GM12878 (cell line): ENCODE measurements around the gene GPC3. TPM values are rescaled to one million over a fixed set of nuclear protein-coding genes. Genes with fewer than 3 reads are reported as not detected.

Experiments used
- ATAC-seq: fragments of 200-7000 bp; cut with Tn5 transposase; 3 replicates; pipeline ENCODE4 v1.9.1; 2020; ENCODE audit warnings: mild to moderate bottlenecking, moderate library complexity
- BruUV-seq: library from RNA; stranded (reverse); fragments of 400-500 nt; replicated peaks from 2 replicates; lab custom pipeline; 2021; lab: Mats Ljungman, UMichigan
- CTCF ChIA-PET: fragments of 300-600 bp; sonication (Branson Sonifier 250); formaldehyde crosslinking; extraction: SDS; loops from one replicate; lab custom pipeline; 2021; ENCODE audit warnings: inconsistent platforms; lab: Yijun Ruan, JAX
- POLR2A ChIA-PET: fragments of 350-600 bp; formaldehyde crosslinking; extraction: SDS; loops from one replicate; lab custom pipeline; 2021; ENCODE audit warnings: inconsistent platforms; lab: Charles Lee
- RAD21 ChIA-PET: fragments of 300-600 bp; sonication (Branson Sonifier 250); formaldehyde crosslinking; loops from one replicate; lab custom pipeline; 2023; ENCODE audit warnings: antibody characterized with exemption; ENCODE audit not compliant: unreplicated experiment; lab: Charles Lee
- SMC1A ChIA-PET: fragments of 300-600 bp; sonication (Branson Sonifier 250); formaldehyde crosslinking; loops from one replicate; lab custom pipeline; 2023; ENCODE audit not compliant: unreplicated experiment, uncharacterized antibody; lab: Charles Lee
- DNase-seq: peaks from one replicate; pipeline ENCODE4 v3.0.0-alpha.2; 2011; ENCODE audit warnings: low read depth, low spot score
- FAIRE-seq: peaks from 3 replicates; lab custom pipeline; 2011; peaks lifted over from hg19 to GRCh38; lab: Jason Lieb, UNC
- H2AFZ ChIP-seq: 2 replicates; pipeline ENCODE4 v1.6.0; 2011; ENCODE audit warnings: low read depth, low read length, control low read depth; ENCODE audit not compliant: control insufficient read depth
- H3K27ac ChIP-seq: 2 replicates; pipeline ENCODE4 v1.5.1; 2011; ENCODE audit warnings: control low read depth; ENCODE audit not compliant: control insufficient read depth, insufficient read depth
- H3K27me3 ChIP-seq, 2 experiments: replicated peaks in 1 of 2; 2 replicates each; pipeline versions ENCODE4 v1.6.0 to v1.6.1; 2011; ENCODE audit warnings: low read length in 1 of 2; ENCODE audit not compliant: control insufficient read depth in 2 of 2, insufficient read depth in 2 of 2
- H3K36me3 ChIP-seq, 2 experiments: 2 replicates each; pipeline ENCODE4 v1.5.1; 2011; ENCODE audit warnings: low read length in 1 of 2; ENCODE audit not compliant: control insufficient read depth in 2 of 2, insufficient read depth in 2 of 2
- H3K4me1 ChIP-seq: 2 replicates; pipeline ENCODE4 v1.6.1; 2011; ENCODE audit warnings: mild to moderate bottlenecking, low read length, moderate library complexity, mixed read lengths; ENCODE audit not compliant: control insufficient read depth, insufficient read depth
- H3K4me2 ChIP-seq: 2 replicates; pipeline ENCODE4 v1.6.0; 2011; ENCODE audit warnings: control low read depth; ENCODE audit not compliant: control insufficient read depth, insufficient read depth
- H3K4me3 ChIP-seq: fragments of 200-600 bp; sonication (generic); 2 replicates; pipeline ENCODE4 v1.5.1; 2016
- H3K79me2 ChIP-seq: 2 replicates; pipeline ENCODE4 v1.6.0; 2011; ENCODE audit warnings: low read length; ENCODE audit not compliant: control insufficient read depth, insufficient read depth
- H3K9ac ChIP-seq: 2 replicates; pipeline ENCODE4 v1.8.0; 2011; ENCODE audit warnings: low read length, control low read depth, mixed read lengths; ENCODE audit not compliant: control insufficient read depth, insufficient read depth
- H3K9me3 ChIP-seq: replicated peaks from 3 replicates; pipeline ENCODE4 v1.5.1; 2011; ENCODE audit warnings: mild to moderate bottlenecking, low read length; ENCODE audit not compliant: control insufficient read depth, insufficient read depth
- H4K20me1 ChIP-seq: 2 replicates; pipeline ENCODE4 v1.6.0; 2011; ENCODE audit not compliant: control insufficient read depth, insufficient read depth
- ASH2L ChIP-seq: fragments of 300-600, 200-600 bp; sonication (generic); IDR thresholded peaks from 2 replicates; pipeline ENCODE4 v1.6.1; 2017; ENCODE audit warnings: low read depth, mild to moderate bottlenecking, borderline replicate concordance
- CHD2 ChIP-seq: IDR thresholded peaks from 2 replicates; pipeline ENCODE4 v1.6.1; 2011; ENCODE audit warnings: low read depth, low read length, improper control_type of control experiment, borderline replicate concordance
- NR2C1 ChIP-seq: fragments of 450-650 bp; IDR thresholded peaks from 2 replicates; pipeline ENCODE4 v1.6.1; 2017; ENCODE audit warnings: antibody characterized with exemption, mild to moderate bottlenecking, moderate library complexity
- NR2F1 ChIP-seq: fragments of 450-650 bp; conservative IDR thresholded peaks from 2 replicates; pipeline ENCODE4 v1.6.1; 2017; ENCODE audit warnings: mild to moderate bottlenecking
- POLR2AphosphoS5 ChIP-seq: IDR thresholded peaks from 2 replicates; pipeline ENCODE4 v1.6.1; 2011; ENCODE audit warnings: mild to moderate bottlenecking, low read length, inconsistent platforms
- RAD51 ChIP-seq: fragments of 450-650 bp; IDR thresholded peaks from 2 replicates; pipeline ENCODE4 v1.6.1; 2016; ENCODE audit warnings: moderate library complexity, mild to moderate bottlenecking, inconsistent platforms
- REST ChIP-seq: IDR thresholded peaks from 2 replicates; pipeline ENCODE4 v1.6.1; 2012; ENCODE audit warnings: mild to moderate bottlenecking, low read depth, low read length
- SIN3A ChIP-seq: IDR thresholded peaks from 2 replicates; pipeline ENCODE4 v1.6.1; 2012; ENCODE audit warnings: low read depth, low read length, improper control_type of control experiment
- SMARCA5 ChIP-seq: fragments of 450-650 bp; IDR thresholded peaks from 2 replicates; pipeline ENCODE4 v1.6.1; 2017; ENCODE audit warnings: mild to moderate bottlenecking
- ZBED1 ChIP-seq: IDR thresholded peaks from 2 replicates; pipeline ENCODE4 v1.6.1; 2016; ENCODE audit warnings: borderline replicate concordance
- WGBS: methylation state at CpG from one replicate; pipeline ENCODE4 v1.1.6; 2016; ENCODE audit warnings: low lambda C conversion rate; ENCODE audit not compliant: insufficient replicate concordance, insufficient coverage; ENCODE audit errors: missing lambda C conversion rate; 5-methylcytosine and 5-hydroxymethylcytosine counted together
- in situ Hi-C: fragments of 300-500 bp; cut with MboI; formaldehyde crosslinking; loops from 9 replicates; pipeline ENCODE4 v1.14.3; 2018; ENCODE audit warnings: mixed read lengths
- intact Hi-C: fragments of 100-400 bp; cut with micrococcal nuclease; formaldehyde crosslinking; loops from one replicate; pipeline ENCODE4 v1.14.2; 2022; ENCODE audit not compliant: unreplicated experiment
- polyA plus RNA-seq, 11 experiments: library from polyadenylated mRNA; depleted of rRNA in 4 of 11; unstranded in 6 of 11; stranded (reverse) in 5 of 11; fragments of >200 nt; fragmentation: Nextera tagmentation in 4 of 11; fragmentation: Illumina TruSeq in 1 of 11; extraction: Ambion mirVana in 4 of 11; extraction: Trizol in 1 of 11; gene quantifications; 1 replicate in 1 of 11; 2 replicates in 10 of 11; pipeline versions ENCODE4 v1.2.1 to v1.2.3, GENCODE V29; 2011 to 2016; ENCODE audit warnings: inconsistent platforms in 2 of 11, missing spikeins in 2 of 11, low read depth in 1 of 11
- total RNA-seq, 4 experiments: library from RNA; depleted of rRNA in 3 of 4; stranded (reverse); fragments of >200 nt in 3 of 4; fragmentation: Illumina TruSeq in 1 of 4; extraction: Trizol in 1 of 4; gene quantifications; 2 replicates each; pipeline versions ENCODE4 v1.2.1 to v1.2.3, GENCODE V29; 2013 to 2021
- TF ChIP-seq, protein P1 (sequence below): IDR thresholded peaks from 2 replicates; pipeline ENCODE4 v1.6.1; 2011; ENCODE audit warnings: borderline replicate concordance, low read depth, mild to moderate bottlenecking, moderate library complexity, low read length; ENCODE audit not compliant: insufficient read depth, poor library complexity, severe bottlenecking
- TF ChIP-seq, protein P2 (sequence below): fragments of 450-650 bp; IDR thresholded peaks from 2 replicates; pipeline ENCODE4 v1.6.1; 2017; ENCODE audit warnings: borderline replicate concordance
- TF ChIP-seq, protein P3 (sequence below): fragments of 450-650 bp; formaldehyde crosslinking; IDR thresholded peaks from 2 replicates; pipeline ENCODE4 v1.4.0; 2020; ENCODE audit warnings: mild to moderate bottlenecking, moderate library complexity
- TF ChIP-seq, protein P4 (sequence below): IDR thresholded peaks from 2 replicates; pipeline ENCODE4 v1.6.1; 2012; ENCODE audit warnings: low read length, inconsistent platforms

Gene GPC3
- total and polyA plus RNA-seq, 10 of the 15 experiments (the other 5 are each of a cell fraction or from before 2014, with no cell fraction given), result 0.09 to 0.82 TPM; not detected in 8

DNA sequence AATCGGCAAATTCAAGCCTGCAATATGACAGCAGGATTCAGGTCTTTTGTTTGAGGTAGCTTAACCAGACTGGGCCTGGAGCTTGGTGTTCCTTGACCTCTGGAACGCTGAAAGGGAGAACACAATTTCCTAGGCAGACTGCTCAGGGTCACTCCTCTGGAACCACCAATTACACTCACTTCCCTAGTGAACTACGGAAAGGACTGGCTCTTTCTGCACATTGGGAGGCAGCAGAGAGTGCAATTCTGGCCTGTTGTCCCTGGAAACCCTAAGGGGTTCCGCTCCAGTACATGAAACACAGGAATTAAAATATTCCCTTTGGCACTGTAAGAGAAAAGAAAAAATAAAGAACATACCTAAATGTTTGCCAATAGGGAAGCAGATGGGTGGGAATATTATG lies 58.6 kb downstream of the GPC3 start:
- Histone ChIP-seq H3K79me2 (no peaks in the 10 kb centered on the region), H3K9me3 (no peaks in the 10 kb centered on the region; the same call in 2 of the 3 replicates), H3K9ac (no peak overlapping the region), H3K4me2 (no peak overlapping the region), H3K4me1 (no peaks in the 10 kb centered on the region), H3K27ac (no peak overlapping the region), H3K36me3 (no peaks in the 10 kb centered on the region), H4K20me1 (no peaks in the 10 kb centered on the region), H2AFZ (no peak overlapping the region), H3K4me3 (no peak overlapping the region), H3K27me3 (no peaks in the 10 kb centered on the region)
- ChIA-PET CTCF (no interaction called here), POLR2A (no interaction called here), SMC1A (no interaction called here), RAD21 (no interaction called here)
- in situ Hi-C loops (no loop called here), intact Hi-C loops (no loop called here)
- TF ChIP-seq ZBED1, result no peak
- no peak for TF ChIP-seq CHD2
- TF ChIP-seq, protein P1, sequence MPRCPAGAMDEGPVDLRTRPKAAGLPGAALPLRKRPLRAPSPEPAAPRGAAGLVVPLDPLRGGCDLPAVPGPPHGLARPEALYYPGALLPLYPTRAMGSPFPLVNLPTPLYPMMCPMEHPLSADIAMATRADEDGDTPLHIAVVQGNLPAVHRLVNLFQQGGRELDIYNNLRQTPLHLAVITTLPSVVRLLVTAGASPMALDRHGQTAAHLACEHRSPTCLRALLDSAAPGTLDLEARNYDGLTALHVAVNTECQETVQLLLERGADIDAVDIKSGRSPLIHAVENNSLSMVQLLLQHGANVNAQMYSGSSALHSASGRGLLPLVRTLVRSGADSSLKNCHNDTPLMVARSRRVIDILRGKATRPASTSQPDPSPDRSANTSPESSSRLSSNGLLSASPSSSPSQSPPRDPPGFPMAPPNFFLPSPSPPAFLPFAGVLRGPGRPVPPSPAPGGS, result no peak
- TF ChIP-seq SIN3A, result no peak
- no peak for TF ChIP-seq REST
- TF ChIP-seq, protein P2, sequence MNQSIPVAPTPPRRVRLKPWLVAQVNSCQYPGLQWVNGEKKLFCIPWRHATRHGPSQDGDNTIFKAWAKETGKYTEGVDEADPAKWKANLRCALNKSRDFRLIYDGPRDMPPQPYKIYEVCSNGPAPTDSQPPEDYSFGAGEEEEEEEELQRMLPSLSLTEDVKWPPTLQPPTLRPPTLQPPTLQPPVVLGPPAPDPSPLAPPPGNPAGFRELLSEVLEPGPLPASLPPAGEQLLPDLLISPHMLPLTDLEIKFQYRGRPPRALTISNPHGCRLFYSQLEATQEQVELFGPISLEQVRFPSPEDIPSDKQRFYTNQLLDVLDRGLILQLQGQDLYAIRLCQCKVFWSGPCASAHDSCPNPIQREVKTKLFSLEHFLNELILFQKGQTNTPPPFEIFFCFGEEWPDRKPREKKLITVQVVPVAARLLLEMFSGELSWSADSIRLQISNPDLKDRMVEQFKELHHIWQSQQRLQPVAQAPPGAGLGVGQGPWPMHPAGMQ, result no peak
- TF ChIP-seq POLR2AphosphoS5, result no peak
- TF ChIP-seq ASH2L, result no peak
- TF ChIP-seq SMARCA5, result no peak
- TF ChIP-seq, protein P3, sequence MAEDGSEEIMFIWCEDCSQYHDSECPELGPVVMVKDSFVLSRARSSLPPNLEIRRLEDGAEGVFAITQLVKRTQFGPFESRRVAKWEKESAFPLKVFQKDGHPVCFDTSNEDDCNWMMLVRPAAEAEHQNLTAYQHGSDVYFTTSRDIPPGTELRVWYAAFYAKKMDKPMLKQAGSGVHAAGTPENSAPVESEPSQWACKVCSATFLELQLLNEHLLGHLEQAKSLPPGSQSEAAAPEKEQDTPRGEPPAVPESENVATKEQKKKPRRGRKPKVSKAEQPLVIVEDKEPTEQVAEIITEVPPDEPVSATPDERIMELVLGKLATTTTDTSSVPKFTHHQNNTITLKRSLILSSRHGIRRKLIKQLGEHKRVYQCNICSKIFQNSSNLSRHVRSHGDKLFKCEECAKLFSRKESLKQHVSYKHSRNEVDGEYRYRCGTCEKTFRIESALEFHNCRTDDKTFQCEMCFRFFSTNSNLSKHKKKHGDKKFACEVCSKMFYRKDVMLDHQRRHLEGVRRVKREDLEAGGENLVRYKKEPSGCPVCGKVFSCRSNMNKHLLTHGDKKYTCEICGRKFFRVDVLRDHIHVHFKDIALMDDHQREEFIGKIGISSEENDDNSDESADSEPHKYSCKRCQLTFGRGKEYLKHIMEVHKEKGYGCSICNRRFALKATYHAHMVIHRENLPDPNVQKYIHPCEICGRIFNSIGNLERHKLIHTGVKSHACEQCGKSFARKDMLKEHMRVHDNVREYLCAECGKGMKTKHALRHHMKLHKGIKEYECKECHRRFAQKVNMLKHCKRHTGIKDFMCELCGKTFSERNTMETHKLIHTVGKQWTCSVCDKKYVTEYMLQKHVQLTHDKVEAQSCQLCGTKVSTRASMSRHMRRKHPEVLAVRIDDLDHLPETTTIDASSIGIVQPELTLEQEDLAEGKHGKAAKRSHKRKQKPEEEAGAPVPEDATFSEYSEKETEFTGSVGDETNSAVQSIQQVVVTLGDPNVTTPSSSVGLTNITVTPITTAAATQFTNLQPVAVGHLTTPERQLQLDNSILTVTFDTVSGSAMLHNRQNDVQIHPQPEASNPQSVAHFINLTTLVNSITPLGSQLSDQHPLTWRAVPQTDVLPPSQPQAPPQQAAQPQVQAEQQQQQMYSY (CRISPR knock-in tag), result no peak
- TF ChIP-seq, protein P4, sequence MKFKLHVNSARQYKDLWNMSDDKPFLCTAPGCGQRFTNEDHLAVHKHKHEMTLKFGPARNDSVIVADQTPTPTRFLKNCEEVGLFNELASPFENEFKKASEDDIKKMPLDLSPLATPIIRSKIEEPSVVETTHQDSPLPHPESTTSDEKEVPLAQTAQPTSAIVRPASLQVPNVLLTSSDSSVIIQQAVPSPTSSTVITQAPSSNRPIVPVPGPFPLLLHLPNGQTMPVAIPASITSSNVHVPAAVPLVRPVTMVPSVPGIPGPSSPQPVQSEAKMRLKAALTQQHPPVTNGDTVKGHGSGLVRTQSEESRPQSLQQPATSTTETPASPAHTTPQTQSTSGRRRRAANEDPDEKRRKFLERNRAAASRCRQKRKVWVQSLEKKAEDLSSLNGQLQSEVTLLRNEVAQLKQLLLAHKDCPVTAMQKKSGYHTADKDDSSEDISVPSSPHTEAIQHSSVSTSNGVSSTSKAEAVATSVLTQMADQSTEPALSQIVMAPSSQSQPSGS, result no peak
- no peak for TF ChIP-seq NR2F1
- no peak for TF ChIP-seq RAD51
- no peak for TF ChIP-seq NR2C1
- WGBS, result 0% methylated on average over 3 of the region's 4 CpGs
- no peak for ATAC-seq
- no TSS peak for BruUV-seq
- no peak for DNase-seq
- FAIRE-seq, result no peak
